ENCODE measurements around the gene ITGA7.

Gene ITGA7

DNA sequence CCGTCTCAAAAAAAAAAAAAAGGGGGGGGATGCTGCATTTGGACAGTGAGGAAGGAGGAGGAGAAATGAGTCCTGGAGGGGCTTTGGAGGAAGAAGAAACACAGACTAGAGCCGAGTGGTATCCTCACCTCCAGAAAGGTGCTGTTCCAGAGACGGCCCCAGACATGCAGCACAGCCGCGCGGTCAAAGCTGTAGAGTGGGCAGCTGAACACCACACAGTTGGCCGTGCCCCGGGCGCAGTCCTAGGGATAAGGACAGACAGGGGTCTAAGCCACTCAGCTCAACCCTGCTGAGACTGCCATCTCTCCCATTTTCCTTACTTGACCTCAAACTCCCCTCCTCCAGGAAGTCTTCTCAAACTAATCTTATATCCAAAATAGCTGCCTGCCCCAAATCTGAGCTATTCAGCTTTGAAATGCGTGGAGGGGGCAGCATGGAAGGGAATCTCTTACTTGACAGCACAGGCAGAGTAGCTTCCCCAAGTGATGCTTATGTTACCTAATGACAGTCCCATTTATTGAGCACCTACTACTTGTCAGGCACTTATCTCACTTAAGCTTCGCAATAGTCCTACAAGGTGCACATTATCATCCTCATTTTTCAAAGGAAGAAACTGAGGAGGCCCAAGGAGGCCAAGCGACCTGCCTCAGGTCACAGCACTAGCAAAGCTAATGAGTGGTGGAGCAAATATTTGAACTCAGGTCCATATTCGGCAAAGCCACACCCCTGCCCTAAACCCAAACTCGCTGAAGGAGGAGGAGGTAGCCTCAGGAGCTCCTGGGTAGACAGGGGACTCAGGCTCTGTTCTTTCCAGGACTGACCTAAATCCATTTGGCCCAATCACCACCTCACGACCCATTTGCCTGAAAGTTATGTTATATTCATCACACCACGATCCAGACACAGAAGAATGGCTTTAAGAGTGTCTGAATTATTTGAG lies 18.7 kb downstream of the ITGA7 start:
- TF ChIP-seq, protein P1, sequence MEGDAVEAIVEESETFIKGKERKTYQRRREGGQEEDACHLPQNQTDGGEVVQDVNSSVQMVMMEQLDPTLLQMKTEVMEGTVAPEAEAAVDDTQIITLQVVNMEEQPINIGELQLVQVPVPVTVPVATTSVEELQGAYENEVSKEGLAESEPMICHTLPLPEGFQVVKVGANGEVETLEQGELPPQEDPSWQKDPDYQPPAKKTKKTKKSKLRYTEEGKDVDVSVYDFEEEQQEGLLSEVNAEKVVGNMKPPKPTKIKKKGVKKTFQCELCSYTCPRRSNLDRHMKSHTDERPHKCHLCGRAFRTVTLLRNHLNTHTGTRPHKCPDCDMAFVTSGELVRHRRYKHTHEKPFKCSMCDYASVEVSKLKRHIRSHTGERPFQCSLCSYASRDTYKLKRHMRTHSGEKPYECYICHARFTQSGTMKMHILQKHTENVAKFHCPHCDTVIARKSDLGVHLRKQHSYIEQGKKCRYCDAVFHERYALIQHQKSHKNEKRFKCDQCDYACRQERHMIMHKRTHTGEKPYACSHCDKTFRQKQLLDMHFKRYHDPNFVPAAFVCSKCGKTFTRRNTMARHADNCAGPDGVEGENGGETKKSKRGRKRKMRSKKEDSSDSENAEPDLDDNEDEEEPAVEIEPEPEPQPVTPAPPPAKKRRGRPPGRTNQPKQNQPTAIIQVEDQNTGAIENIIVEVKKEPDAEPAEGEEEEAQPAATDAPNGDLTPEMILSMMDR (IDR thresholded peaks at IDR 0.05; ENCODE audit: low read depth, low read length): no peak
- no peak for DNase-seq (ENCODE audit: extremely low read depth, low read depth)

DNA sequence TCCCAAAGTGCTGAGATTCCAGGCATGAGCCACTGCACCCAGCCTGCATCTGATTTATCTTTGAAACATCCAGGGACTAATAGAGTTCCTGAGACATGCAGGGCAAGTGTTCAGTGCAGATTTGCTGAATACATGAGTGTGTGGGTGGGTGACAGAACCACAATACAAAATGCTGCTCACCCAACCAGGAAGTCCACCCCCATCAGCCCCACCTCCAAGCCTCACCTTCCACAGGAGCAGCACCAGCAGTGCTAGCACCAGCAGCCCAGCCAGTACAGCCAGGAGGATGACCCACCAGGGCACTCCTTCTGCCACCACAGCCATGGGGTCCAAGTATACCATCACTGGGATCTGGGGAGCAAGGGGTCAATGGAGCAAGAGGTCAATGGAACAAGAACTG lies 20.0 kb downstream of the ITGA7 start:
- no peak for DNase-seq (ENCODE audit: extremely low read depth, low read depth)
- TF ChIP-seq, protein P1 (IDR thresholded peaks at IDR 0.05; ENCODE audit: low read depth, low read length): no peak

DNA sequence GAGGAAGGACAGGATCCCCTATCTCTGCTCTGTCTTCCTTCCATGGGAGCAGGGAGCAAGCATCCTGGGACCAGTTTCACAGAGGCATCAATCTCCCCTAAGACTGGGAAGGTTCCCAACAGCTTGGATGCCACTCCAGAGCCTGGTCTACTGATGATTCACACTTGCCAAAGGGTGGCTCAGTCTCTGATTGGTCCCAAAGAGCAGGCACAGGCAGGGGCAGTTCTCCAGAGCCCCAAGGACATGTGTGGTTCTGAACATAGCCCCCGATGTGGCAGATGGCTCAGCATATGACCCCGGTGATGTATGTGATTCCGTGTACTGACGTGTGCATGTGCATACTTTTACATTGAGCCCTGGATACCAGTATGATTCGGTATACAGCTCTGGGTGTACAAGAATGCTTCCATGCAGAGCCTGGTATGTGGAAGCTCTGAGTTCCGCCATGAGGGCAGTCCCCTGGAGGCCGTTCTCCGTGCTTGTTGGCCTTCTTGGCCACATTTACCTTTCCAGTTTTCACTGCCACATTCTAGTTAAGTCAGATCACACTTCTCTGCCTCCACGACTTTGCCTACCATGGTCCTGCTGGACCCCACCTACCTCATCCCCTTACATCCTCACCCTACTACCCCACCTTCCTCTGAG lies 21.2 kb downstream of the ITGA7 start:
- no peak for DNase-seq (ENCODE audit: extremely low read depth, low read depth)

DNA sequence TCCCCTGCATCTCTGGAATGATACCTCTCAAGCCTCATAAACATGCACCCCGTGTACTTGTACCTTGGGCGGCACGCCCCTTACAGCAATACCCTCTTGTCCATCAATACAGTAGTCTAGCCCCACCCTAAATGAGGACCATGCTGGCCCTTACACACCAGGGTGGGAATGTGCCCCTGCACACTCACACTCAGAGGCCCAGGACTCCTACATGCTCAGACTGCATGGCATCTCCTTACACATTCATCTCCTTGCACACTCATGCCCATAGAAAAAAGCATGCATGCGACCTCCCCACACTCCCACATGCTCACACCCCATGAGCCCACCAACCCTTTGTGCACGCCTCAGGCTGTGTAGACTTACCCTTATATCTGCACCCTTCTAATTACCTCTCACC lies 22.0 kb downstream of the ITGA7 start:
- DNase-seq (ENCODE audit: extremely low read depth, low read depth): no peak
- TF ChIP-seq, protein P1 (IDR thresholded peaks at IDR 0.05; ENCODE audit: low read depth, low read length): no peak

More for the DNA sequence above, 21.2 kb downstream of the ITGA7 start:
- TF ChIP-seq, protein P1 (IDR thresholded peaks at IDR 0.05; ENCODE audit: low read depth, low read length): no peak

DNA sequence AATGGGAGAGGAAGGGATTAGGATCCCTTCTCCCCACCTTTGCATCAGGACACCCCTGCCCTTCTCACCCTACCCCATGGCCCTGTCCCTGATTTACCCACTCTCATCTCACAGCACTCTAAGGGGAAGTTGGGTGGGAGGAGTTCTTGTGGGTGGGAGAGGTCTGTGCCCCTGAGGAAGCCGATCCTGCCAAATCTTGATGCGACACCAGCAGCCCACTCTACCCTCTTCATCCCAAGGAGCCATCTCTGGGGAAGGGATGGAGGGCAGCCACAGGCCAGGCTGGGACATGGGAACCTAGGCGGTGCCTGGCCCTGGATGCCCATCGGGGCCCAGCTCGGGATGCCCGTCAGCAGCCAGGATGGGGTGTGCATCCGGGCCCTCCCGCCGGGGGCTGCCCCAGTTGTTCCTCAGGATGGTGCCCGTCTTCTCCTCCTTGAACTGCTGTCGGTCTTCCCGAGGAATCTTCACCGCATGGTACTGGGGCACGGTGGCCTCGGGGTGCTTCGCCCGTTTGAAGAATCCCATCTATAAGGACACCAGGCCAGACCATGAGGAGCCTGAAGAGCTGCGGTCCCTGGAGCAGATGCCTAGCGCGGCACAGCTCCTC lies 22.8 kb downstream of the ITGA7 start:
- TF ChIP-seq, protein P1 (IDR thresholded peaks at IDR 0.05; ENCODE audit: low read depth, low read length): no peak
- no peak for DNase-seq (ENCODE audit: extremely low read depth, low read depth)

DNA sequence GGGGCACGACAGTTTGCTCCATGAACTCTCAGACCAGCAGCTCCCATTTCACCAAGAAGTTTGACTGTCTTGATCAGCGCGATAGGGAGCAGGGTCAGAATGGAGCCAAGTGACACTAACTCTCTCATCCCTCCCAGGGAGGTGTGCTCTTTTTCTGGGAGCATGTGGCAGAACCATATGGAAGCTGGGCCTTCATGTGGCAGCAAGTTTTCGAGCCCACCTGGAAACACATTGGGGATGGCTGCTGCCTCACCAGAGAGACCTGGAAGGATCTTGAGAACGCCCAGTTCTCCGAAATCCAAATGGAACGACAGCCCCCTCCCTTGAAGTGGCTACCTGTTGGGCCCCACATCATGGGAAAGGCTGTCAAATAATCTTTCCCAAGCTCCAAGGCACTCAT lies 24.0 kb downstream of the ITGA7 start:
- TF ChIP-seq, protein P1 (IDR thresholded peaks at IDR 0.05; ENCODE audit: low read depth, low read length): no peak
- DNase-seq (ENCODE audit: extremely low read depth, low read depth): no peak
